Measurements from ENCODE around the gene CHPF. TPM values are rescaled to one million over a fixed set of nuclear protein-coding genes. Genes with fewer than 3 reads are reported as not detected.

CHPF gene
- total and polyA plus RNA-seq, 4 donors, result 26.5 to 135 (median 58.2) TPM

DNA sequence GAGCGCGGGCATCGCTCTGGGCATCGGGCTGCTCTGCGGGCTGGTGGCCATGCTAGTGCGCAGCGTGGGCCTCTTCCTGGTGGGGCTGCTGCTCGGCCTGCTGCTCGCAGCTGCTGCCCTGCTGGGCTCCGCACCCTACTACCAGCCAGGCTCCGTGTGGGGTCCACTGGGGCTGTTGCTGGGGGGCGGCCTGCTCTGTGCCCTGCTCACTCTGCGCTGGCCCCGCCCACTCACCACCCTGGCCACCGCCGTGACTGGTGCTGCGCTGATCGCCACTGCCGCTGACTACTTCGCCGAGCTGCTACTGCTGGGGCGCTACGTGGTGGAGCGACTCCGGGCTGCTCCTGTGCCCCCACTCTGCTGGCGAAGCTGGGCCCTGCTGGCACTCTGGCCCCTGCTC, 4.0 kb upstream of the CHPF start:
- WGBS, result 96% methylated on average over 26 of the region's 26 CpGs
- H3K4me1 ChIP-seq (ENCODE audit: control insufficient read depth in 4 of 4, insufficient read depth in 4 of 4, low read length in 3 of 4), result peaks cover 9 to 23% (median 14%) of the 10 kb centered on the region in 4 donors
- peaks cover 0 to 2% (median 0%) of the 10 kb centered on the region in 4 donors for H3K27me3 ChIP-seq (ENCODE audit: control insufficient read depth in 4 of 4, insufficient read depth in 4 of 4, low read length in 3 of 4)
- H3K9ac ChIP-seq (ENCODE audit: low read depth in 1 of 2, low read length in 2 of 2), result no peak overlapping the region
- H3K27ac ChIP-seq (ENCODE audit: low read depth in 1 of 2, low read length in 2 of 2), result no peak overlapping the region
- H3K4me3 ChIP-seq (ENCODE audit: low read depth in 1 of 3, low read length in 3 of 3), result no peak overlapping the region
- TF ChIP-seq, protein P1, sequence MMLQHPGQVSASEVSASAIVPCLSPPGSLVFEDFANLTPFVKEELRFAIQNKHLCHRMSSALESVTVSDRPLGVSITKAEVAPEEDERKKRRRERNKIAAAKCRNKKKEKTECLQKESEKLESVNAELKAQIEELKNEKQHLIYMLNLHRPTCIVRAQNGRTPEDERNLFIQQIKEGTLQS (IDR thresholded peaks at IDR 0.05), result no peak
- TF ChIP-seq, protein P2, sequence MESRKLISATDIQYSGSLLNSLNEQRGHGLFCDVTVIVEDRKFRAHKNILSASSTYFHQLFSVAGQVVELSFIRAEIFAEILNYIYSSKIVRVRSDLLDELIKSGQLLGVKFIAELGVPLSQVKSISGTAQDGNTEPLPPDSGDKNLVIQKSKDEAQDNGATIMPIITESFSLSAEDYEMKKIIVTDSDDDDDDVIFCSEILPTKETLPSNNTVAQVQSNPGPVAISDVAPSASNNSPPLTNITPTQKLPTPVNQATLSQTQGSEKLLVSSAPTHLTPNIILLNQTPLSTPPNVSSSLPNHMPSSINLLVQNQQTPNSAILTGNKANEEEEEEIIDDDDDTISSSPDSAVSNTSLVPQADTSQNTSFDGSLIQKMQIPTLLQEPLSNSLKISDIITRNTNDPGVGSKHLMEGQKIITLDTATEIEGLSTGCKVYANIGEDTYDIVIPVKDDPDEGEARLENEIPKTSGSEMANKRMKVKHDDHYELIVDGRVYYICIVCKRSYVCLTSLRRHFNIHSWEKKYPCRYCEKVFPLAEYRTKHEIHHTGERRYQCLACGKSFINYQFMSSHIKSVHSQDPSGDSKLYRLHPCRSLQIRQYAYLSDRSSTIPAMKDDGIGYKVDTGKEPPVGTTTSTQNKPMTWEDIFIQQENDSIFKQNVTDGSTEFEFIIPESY (IDR thresholded peaks at IDR 0.05), result no peak
- TF ChIP-seq RAD21 (IDR thresholded peaks at IDR 0.05) (no peak), TAF1 (conservative IDR thresholded peaks at IDR 0.05) (no peak)
- H3K36me3 ChIP-seq (ENCODE audit: control insufficient read depth in 4 of 4, insufficient read depth in 3 of 4, low read depth in 1 of 4, low read length in 3 of 4), result no peaks in the 10 kb centered on the region
- DNase-seq (ENCODE audit: low spot score), result no peak
- H3K9me3 ChIP-seq (ENCODE audit: control insufficient read depth in 4 of 4, low read length in 3 of 4), result no peaks in the 10 kb centered on the region

DNA sequence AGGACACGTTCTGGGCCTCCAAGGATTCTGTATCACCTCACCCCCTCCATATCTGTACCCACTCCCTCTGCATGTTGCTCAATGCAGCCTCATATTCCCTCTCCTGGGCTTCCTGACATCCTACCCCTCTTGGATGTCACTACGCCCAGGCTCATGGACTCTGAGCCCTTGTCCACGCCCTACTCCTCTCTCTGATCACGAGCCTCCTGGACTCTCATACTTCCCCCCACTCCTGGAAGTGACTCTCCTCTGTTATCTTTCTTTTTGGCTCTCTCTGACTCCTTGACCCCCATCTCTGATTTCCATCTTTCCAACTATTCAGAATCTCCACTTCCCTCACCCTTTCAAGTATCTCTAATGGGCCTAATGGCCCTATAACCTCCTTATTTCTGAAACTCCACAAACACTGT, 2.3 kb upstream of the CHPF start:
- DNase-seq (ENCODE audit: low spot score), result no peak
- no peak for TF ChIP-seq FOXA2 (IDR thresholded peaks at IDR 0.05)
- TF ChIP-seq, protein P1 (IDR thresholded peaks at IDR 0.05), result no peak
- TF ChIP-seq, protein P2 (IDR thresholded peaks at IDR 0.05), result no peak
- no peak for TF ChIP-seq JUND (IDR thresholded peaks at IDR 0.05)
- no peak for TF ChIP-seq FOXA1 (IDR thresholded peaks at IDR 0.05)
- no peak for TF ChIP-seq SP1 (IDR thresholded peaks at IDR 0.05)
- TF ChIP-seq NR2F2 (IDR thresholded peaks at IDR 0.05), result no peak
- TF ChIP-seq, protein P3, sequence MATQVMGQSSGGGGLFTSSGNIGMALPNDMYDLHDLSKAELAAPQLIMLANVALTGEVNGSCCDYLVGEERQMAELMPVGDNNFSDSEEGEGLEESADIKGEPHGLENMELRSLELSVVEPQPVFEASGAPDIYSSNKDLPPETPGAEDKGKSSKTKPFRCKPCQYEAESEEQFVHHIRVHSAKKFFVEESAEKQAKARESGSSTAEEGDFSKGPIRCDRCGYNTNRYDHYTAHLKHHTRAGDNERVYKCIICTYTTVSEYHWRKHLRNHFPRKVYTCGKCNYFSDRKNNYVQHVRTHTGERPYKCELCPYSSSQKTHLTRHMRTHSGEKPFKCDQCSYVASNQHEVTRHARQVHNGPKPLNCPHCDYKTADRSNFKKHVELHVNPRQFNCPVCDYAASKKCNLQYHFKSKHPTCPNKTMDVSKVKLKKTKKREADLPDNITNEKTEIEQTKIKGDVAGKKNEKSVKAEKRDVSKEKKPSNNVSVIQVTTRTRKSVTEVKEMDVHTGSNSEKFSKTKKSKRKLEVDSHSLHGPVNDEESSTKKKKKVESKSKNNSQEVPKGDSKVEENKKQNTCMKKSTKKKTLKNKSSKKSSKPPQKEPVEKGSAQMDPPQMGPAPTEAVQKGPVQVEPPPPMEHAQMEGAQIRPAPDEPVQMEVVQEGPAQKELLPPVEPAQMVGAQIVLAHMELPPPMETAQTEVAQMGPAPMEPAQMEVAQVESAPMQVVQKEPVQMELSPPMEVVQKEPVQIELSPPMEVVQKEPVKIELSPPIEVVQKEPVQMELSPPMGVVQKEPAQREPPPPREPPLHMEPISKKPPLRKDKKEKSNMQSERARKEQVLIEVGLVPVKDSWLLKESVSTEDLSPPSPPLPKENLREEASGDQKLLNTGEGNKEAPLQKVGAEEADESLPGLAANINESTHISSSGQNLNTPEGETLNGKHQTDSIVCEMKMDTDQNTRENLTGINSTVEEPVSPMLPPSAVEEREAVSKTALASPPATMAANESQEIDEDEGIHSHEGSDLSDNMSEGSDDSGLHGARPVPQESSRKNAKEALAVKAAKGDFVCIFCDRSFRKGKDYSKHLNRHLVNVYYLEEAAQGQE (IDR thresholded peaks at IDR 0.05), result no peak
- no peak for TF ChIP-seq EGR1 (IDR thresholded peaks at IDR 0.05; ENCODE audit: low read depth in 2 of 2)
- WGBS, result 71% methylated on average over 4 of the region's 4 CpGs
- Histone ChIP-seq H3K9me3 (ENCODE audit: control insufficient read depth in 4 of 4, low read length in 3 of 4) (no peaks in the 10 kb centered on the region), H3K36me3 (ENCODE audit: control insufficient read depth in 4 of 4, insufficient read depth in 3 of 4, low read depth in 1 of 4, low read length in 3 of 4) (peaks cover under 1 to 2% (median 2%) of the 10 kb centered on the region in 4 donors), H3K27ac (ENCODE audit: low read depth in 1 of 2, low read length in 2 of 2) (no peak overlapping the region), H3K4me3 (ENCODE audit: low read depth in 1 of 3, low read length in 3 of 3) (no peak overlapping the region), H3K27me3 (ENCODE audit: control insufficient read depth in 4 of 4, insufficient read depth in 4 of 4, low read length in 3 of 4) (no peaks in the 10 kb centered on the region), H3K4me1 (ENCODE audit: control insufficient read depth in 4 of 4, insufficient read depth in 4 of 4, low read length in 3 of 4) (peaks cover 14 to 25% (median 19%) of the 10 kb centered on the region in 4 donors), H3K9ac (ENCODE audit: low read depth in 1 of 2, low read length in 2 of 2) (no peak overlapping the region)

Measured in liver (tissue), 9 donors.